HEK293T (cell line): ENCODE data around the gene NR6A1.
A peak's percentile ranks its signal among the peaks of the same experiment; 100 is the strongest.

ENCODE experiments used
- CTCF ChIA-PET: fragments of 350-600 bp; formaldehyde crosslinking; extraction: SDS; loops from one replicate; lab custom pipeline; 2021; ENCODE audit warnings: antibody characterized with exemption, inconsistent platforms; lab: Yijun Ruan, JAX
- POLR2A ChIA-PET: fragments of 350-600 bp; formaldehyde crosslinking; extraction: SDS; loops from one replicate; lab custom pipeline; 2020; ENCODE audit warnings: antibody characterized with exemption, inconsistent platforms; lab: Yijun Ruan, JAX
- DNase-seq: peaks from one replicate; pipeline ENCODE4 v3.0.0; 2012; ENCODE audit warnings: mixed read lengths; ENCODE audit errors: extremely low spot score
- ARNT ChIP-seq: fragments of 450-650 bp; IDR thresholded peaks from 2 replicates; pipeline ENCODE4 v1.6.1; 2017; ENCODE audit warnings: mild to moderate bottlenecking
- BHLHE40 ChIP-seq: fragments of 450-650 bp; IDR thresholded peaks from 2 replicates; pipeline ENCODE4 v1.6.1; 2016; ENCODE audit warnings: mild to moderate bottlenecking, moderate library complexity, borderline replicate concordance
- CTBP1 ChIP-seq: fragments of 450-650 bp; IDR thresholded peaks from 2 replicates; pipeline ENCODE4 v1.6.1; 2016; ENCODE audit warnings: borderline replicate concordance
- ELF4 ChIP-seq: fragments of 450-650 bp; IDR thresholded peaks from 2 replicates; pipeline ENCODE4 v1.6.1; 2017; ENCODE audit warnings: antibody characterized with exemption
- FOXA1 ChIP-seq: fragments of 450-650 bp; IDR thresholded peaks from 2 replicates; pipeline ENCODE4 v1.6.1; 2016; ENCODE audit warnings: mild to moderate bottlenecking
- FOXK2 ChIP-seq: fragments of 450-650 bp; IDR thresholded peaks from 2 replicates; pipeline ENCODE4 v1.6.1; 2016; ENCODE audit warnings: mild to moderate bottlenecking
- FOXM1 ChIP-seq: fragments of 450-650 bp; IDR thresholded peaks from 2 replicates; pipeline ENCODE4 v1.6.1; 2017; ENCODE audit warnings: mild to moderate bottlenecking, borderline replicate concordance
- HDGF ChIP-seq: fragments of 450-650 bp; IDR thresholded peaks from 2 replicates; pipeline ENCODE4 v1.6.1; 2017; ENCODE audit warnings: antibody characterized with exemption, borderline replicate concordance
- L3MBTL2 ChIP-seq: fragments of 450-650 bp; conservative IDR thresholded peaks from 2 replicates; pipeline ENCODE4 v1.6.1; 2016; ENCODE audit warnings: mild to moderate bottlenecking
- LEF1 ChIP-seq: fragments of 450-650 bp; IDR thresholded peaks from 2 replicates; pipeline ENCODE4 v1.6.1; 2017; ENCODE audit warnings: mild to moderate bottlenecking, borderline replicate concordance
- NFRKB ChIP-seq: fragments of 450-650 bp; IDR thresholded peaks from 2 replicates; pipeline ENCODE4 v1.6.1; 2016; ENCODE audit warnings: mild to moderate bottlenecking, moderate library complexity
- SP1 ChIP-seq: fragments of 450-650 bp; IDR thresholded peaks from 2 replicates; pipeline ENCODE4 v1.6.1; 2017
- SUZ12 ChIP-seq: fragments of 450-650 bp; IDR thresholded peaks from 2 replicates; pipeline ENCODE4 v1.6.1; 2016; ENCODE audit warnings: mild to moderate bottlenecking
- TARDBP ChIP-seq: fragments of 450-650 bp; IDR thresholded peaks from 2 replicates; pipeline ENCODE4 v1.6.1; 2016
- ZNF384 ChIP-seq: fragments of 450-650 bp; IDR thresholded peaks from 2 replicates; pipeline ENCODE4 v1.6.1; 2016
- TF ChIP-seq, protein P1 (sequence below): fragments of 450-650 bp; IDR thresholded peaks from 2 replicates; pipeline ENCODE4 v1.6.1; 2016

Gene NR6A1

DNA sequence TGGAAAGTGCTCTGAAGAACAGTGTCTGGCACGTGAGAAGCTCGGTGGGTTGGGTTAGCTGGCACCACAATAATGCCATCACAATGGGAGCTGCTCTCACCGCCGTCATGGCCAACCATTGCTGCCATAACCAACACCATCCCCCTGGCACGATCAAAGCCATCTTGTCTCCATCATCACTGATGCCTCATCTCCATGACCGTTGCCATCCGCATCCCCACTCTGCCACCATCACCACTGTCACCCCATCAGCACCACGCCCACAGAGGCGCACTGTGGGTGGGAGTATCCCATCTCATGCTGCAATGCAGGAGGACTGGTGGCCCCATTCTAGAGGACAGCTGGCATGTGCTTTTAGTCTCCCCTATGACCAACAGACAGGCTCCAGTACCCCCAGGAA lies 287.6 kb downstream of the NR6A1 start:
- no peak for DNase-seq
- POLR2A ChIA-PET: no interaction called here
- CTCF ChIA-PET: no interaction called here
- TF ChIP-seq ELF4 (no peak), FOXM1 (no peak), CTBP1 (no peak), HDGF (no peak), FOXA1 (no peak), TARDBP (no peak), ZNF384 (no peak), SP1 (no peak), FOXK2 (no peak), ARNT (no peak), BHLHE40 (no peak), LEF1 (no peak), SUZ12 (no peak), NFRKB (no peak), L3MBTL2 (no peak)
- TF ChIP-seq, protein P1, sequence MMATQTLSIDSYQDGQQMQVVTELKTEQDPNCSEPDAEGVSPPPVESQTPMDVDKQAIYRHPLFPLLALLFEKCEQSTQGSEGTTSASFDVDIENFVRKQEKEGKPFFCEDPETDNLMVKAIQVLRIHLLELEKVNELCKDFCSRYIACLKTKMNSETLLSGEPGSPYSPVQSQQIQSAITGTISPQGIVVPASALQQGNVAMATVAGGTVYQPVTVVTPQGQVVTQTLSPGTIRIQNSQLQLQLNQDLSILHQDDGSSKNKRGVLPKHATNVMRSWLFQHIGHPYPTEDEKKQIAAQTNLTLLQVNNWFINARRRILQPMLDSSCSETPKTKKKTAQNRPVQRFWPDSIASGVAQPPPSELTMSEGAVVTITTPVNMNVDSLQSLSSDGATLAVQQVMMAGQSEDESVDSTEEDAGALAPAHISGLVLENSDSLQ: no peak

DNA sequence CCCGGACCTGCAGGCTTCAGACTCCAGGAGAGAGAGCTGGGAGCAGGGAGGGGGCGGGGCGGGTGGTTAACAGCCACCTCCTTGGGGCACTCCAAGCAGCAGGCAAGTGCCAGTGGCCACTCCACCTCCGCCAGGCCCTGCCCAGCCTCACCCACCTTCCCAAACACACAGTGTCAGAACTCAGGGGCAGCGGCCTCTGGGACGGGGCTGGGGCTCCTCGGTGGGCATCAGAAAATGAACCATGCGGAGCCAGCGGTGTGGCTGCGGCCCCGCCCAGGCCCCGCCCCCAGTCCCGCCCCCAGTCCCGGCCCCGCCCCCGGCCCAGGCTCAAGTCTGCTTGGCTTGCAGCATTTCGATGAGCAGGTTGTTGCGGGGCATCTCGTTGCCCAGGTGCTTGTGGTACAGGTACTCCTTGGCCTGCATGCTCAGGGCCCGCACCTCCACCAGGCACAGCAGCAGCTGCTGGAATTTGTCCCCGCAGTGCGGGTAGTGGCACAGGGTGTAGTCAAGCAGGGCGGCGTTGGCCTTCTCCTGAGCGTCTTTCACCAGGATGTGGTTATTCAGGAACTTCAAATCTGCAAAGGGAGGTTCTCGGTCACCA lies 288.6 kb downstream of the NR6A1 start:
- TF ChIP-seq LEF1 (no peak), BHLHE40 (no peak), ARNT (no peak), NFRKB (no peak), ELF4 (no peak), SP1 (no peak), FOXA1 (no peak), FOXM1 (no peak), CTBP1 (no peak), L3MBTL2 (no peak)
- peak; percentile 79 for DNase-seq
- CTCF ChIA-PET: interaction anchor here (0.6 kb wide), 1 partner anchor 24 kb away, joined by 3 read pairs; no protein-coding TSS in a partner anchor
- POLR2A ChIA-PET: no interaction called here

DNA sequence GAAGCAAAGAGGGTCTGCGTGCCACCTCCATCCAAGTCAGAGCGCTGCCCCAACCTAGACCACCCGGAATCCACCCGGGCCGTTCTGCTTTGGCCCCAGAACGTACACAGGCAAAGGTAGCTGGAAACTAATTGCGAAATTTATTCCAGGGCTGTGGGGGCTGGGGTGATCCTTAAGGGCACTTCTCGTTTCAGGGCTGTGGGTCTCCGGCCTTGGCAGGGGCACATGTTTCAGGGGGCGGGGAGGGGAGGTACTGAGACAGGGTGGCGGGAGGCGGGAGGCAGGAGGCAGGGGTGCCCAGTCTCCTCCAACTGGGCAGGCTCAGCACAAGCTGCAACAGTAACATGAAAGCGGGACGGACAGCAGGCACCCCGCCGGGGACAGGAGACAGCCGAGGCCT lies 290.0 kb downstream of the NR6A1 start:
- ChIA-PET POLR2A (interaction anchor here (0.6 kb wide), 1 partner anchor 179 kb away, joined by 3 read pairs; no protein-coding TSS in a partner anchor), CTCF (interaction anchor here (1.2 to 1.4 kb wide), 2 partner anchors 24 to 56 kb away, joined by 3 read pairs; no protein-coding TSS in a partner anchor)
- no peak for TF ChIP-seq FOXM1
- no peak for TF ChIP-seq L3MBTL2
- TF ChIP-seq ZNF384: no peak
- no peak for TF ChIP-seq BHLHE40
- TF ChIP-seq SUZ12: no peak
- TF ChIP-seq LEF1: no peak
- no peak for DNase-seq

DNA sequence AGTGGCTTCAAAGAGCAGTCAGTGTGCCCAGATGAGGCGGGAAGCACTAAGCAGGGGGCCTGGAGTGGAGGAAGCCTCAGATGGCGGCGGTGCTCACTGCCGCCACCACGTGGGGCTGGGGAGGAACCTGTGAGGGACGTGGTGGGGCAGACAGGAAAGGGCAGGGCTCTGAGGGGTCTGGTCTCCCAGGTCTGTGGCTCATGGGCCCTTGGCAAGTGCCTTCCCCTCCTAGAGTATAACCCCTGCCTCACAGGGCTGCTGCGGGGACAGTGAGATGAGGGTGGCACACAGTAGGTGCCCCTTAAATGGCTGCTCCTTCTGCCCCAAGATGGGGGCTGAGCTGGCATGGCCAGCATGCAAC lies 290.5 kb downstream of the NR6A1 start:
- TF ChIP-seq, protein P1: no peak
- TF ChIP-seq L3MBTL2: peak; percentile 90
- DNase-seq: peak; percentile 85
- CTCF ChIA-PET: interaction anchor here (1.2 to 1.4 kb wide), 2 partner anchors 24 to 56 kb away, joined by 3 read pairs; no protein-coding TSS in a partner anchor
- POLR2A ChIA-PET: no interaction called here

DNA sequence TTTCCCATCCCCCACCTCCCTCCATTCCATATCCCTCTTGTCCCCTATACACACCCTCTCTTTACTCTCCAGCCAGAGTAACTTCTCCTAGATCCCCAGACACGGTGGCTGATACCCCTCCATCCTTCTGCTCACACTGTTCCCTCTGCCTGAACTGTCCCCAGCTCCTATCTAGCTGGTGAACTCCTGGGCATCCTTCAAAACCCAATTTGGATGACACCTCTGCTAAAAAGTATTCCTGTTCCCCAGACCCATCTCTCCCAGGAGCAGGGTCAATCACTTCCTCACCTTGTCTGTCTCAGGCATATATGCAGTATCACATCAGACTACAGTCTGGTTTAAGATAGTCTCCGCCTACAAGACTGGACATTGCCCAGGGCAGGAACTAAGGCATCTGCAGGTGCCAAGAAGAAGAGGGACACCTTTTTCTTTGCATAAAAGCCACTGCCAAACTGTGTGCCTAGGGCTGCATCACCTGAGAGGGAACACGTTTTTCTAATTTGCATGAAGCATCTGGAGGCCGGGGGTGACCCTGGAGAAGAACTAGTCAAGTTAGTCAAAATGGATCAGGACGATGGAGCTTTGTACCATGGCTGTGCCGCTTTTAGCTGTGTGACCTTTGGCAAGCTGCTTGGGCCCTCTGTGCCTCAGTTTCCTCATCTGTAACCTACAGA lies 291.0 kb downstream of the NR6A1 start:
- TF ChIP-seq SUZ12: no peak
- no peak for TF ChIP-seq CTBP1
- TF ChIP-seq ELF4: no peak
- no peak for TF ChIP-seq HDGF
- no peak for TF ChIP-seq BHLHE40
- no peak for TF ChIP-seq FOXA1
- no peak for TF ChIP-seq FOXM1
- TF ChIP-seq, protein P1: no peak
- no peak for TF ChIP-seq FOXK2
- TF ChIP-seq NFRKB: no peak
- TF ChIP-seq ARNT: no peak
- no peak for TF ChIP-seq SP1
- no peak for TF ChIP-seq TARDBP
- TF ChIP-seq LEF1: no peak
- TF ChIP-seq ZNF384: no peak
- no peak for TF ChIP-seq L3MBTL2
- CTCF ChIA-PET: interaction anchor here (0.7 to 1.4 kb wide), 2 partner anchors 23 to 70 kb away, joined by 3 read pairs; no protein-coding TSS in a partner anchor
- no peak for DNase-seq
- POLR2A ChIA-PET: no interaction called here

DNA sequence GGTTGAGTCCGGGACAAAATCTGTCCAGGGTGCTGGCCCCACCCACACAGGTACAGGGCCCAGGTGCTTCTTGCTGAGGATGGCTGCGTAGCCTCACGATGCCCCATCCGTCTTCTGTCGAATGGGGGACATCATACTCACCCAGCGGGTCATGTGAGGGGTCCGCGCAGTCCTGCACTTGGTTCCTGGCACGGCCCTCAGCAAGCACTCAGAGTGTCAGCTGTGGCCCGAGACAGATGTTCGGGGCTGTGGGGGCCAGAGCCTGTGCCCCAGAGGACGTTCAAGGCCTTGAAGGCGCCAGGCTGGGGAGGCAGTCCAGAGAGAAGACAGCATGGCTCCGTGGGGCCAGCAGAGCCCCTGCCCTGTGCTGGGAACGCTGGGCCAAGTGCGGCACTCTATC lies 291.7 kb downstream of the NR6A1 start:
- ChIA-PET POLR2A (no interaction called here), CTCF (interaction anchor here (0.7 kb wide), 1 partner anchor 69 kb away, joined by 3 read pairs; no protein-coding TSS in a partner anchor)
- TF ChIP-seq FOXK2 (no peak), LEF1 (no peak), ZNF384 (no peak), SP1 (no peak)
- TF ChIP-seq, protein P1: no peak
- DNase-seq: no peak
